Suprapubic skin (tissue), 4 donors: ENCODE results near the gene KCNT1. TPM values are rescaled to one million over a fixed set of nuclear protein-coding genes. Genes with fewer than 3 reads are reported as not detected.

Source experiments
- DNase-seq, 2 donors: peaks; one replicate each; pipeline ENCODE4 v3.0.0-alpha.2; 2019; ENCODE audit warnings: low spot score in 2 of 2
- H3K27ac ChIP-seq: fragments of 200-600 bp; sonication (generic); one replicate; pipeline ENCODE4 v1.5.1; 2019
- H3K27me3 ChIP-seq: fragments of 200-600 bp; sonication (generic); one replicate; pipeline ENCODE4 v1.5.1; 2019
- H3K36me3 ChIP-seq: fragments of 200-600 bp; sonication (generic); one replicate; pipeline ENCODE4 v1.5.1; 2019
- H3K4me1 ChIP-seq: fragments of 200-600 bp; sonication (generic); one replicate; pipeline ENCODE4 v1.5.1; 2019
- H3K4me3 ChIP-seq: fragments of 200-600 bp; sonication (generic); one replicate; pipeline ENCODE4 v1.5.1; 2019; ENCODE audit warnings: mild to moderate bottlenecking
- H3K9me3 ChIP-seq: fragments of 200-600 bp; sonication (generic); one replicate; pipeline ENCODE4 v1.5.1; 2019
- CTCF ChIP-seq, 2 donors: fragments of 200-600 bp in 1 of 2; fragments of 450-650 bp in 1 of 2; sonication (generic) in 1 of 2; IDR thresholded peaks; one replicate each; pipeline ENCODE4 v1.5.1; 2016 to 2019; ENCODE audit warnings: antibody characterized with exemption in 2 of 2, mild to moderate bottlenecking in 1 of 2, moderate library complexity in 1 of 2
- EP300 ChIP-seq: sonication (generic); formaldehyde crosslinking; IDR thresholded peaks from one replicate; pipeline ENCODE4 v1.6.1; 2017; ENCODE audit warnings: antibody characterized with exemption
- POLR2A ChIP-seq, 2 donors: fragments of 450-650 bp; IDR thresholded peaks; one replicate each; pipeline ENCODE4 v1.6.1; 2017; ENCODE audit warnings: antibody characterized with exemption in 2 of 2, mild to moderate bottlenecking in 2 of 2, moderate library complexity in 2 of 2
- POLR2AphosphoS5 ChIP-seq, 3 donors: sonication (generic); formaldehyde crosslinking; IDR thresholded peaks; one replicate each; pipeline ENCODE4 v1.6.1; 2017; ENCODE audit warnings: antibody characterized with exemption in 3 of 3
- WGBS: methylation state at CpG from one replicate; pipeline ENCODE4 v1.1.5; 2018; 5-methylcytosine and 5-hydroxymethylcytosine counted together
- total RNA-seq, 4 donors: library from RNA; depleted of rRNA; stranded (reverse); fragments of >200 nt; gene quantifications; one replicate each; pipeline ENCODE4 v1.1.0, GENCODE V29; 2016

KCNT1 gene
- total RNA-seq, 4 donors from 2014 or later, result 0.10 to 0.23 TPM; not detected in 2

GRCh38 chr9:135759676-135760300 lies 57.8 kb downstream of the KCNT1 start:
- Histone ChIP-seq H3K27ac (no peak overlapping the region), H3K4me3 (no peak overlapping the region), H3K4me1 (no peaks in the 10 kb centered on the region), H3K36me3 (no peaks in the 10 kb centered on the region), H3K9me3 (no peaks in the 10 kb centered on the region), H3K27me3 (peaks cover 50% of the 10 kb centered on the region)
- no peak for DNase-seq
- 90% methylated on average over 6 of the region's 24 CpGs for WGBS
- TF ChIP-seq EP300, result no peak
- TF ChIP-seq POLR2A (IDR thresholded peaks at IDR 0.05), result no peak
- no peak for TF ChIP-seq POLR2AphosphoS5 (IDR thresholded peaks at IDR 0.05)
- no peak for TF ChIP-seq CTCF (IDR thresholded peaks at IDR 0.05)

- 83% methylated on average over 7 of the region's 12 CpGs for WGBS
- DNase-seq, result no peak
Observed at GRCh38 chr9:135760465-135760864, 58.5 kb downstream of the KCNT1 start.

GRCh38 chr9:135761150-135761844 lies 59.3 kb downstream of the KCNT1 start:
- Histone ChIP-seq H3K9me3 (peaks cover 6% of the 10 kb centered on the region), H3K4me3 (no peak overlapping the region), H3K27me3 (peaks cover 43% of the 10 kb centered on the region), H3K4me1 (no peaks in the 10 kb centered on the region), H3K27ac (no peak overlapping the region), H3K36me3 (no peaks in the 10 kb centered on the region)
- DNase-seq, result no peak
- no peak for TF ChIP-seq POLR2AphosphoS5 (IDR thresholded peaks at IDR 0.05)
- no peak for TF ChIP-seq POLR2A (IDR thresholded peaks at IDR 0.05)
- no peak for TF ChIP-seq CTCF (IDR thresholded peaks at IDR 0.05)
- no peak for TF ChIP-seq EP300
- WGBS, result 61% methylated on average over 20 of the region's 20 CpGs

More at GRCh38 chr9:135760465-135760864, 58.5 kb downstream of the KCNT1 start:
- Histone ChIP-seq H3K36me3 (no peaks in the 10 kb centered on the region), H3K9me3 (no peaks in the 10 kb centered on the region), H3K27me3 (peaks cover 47% of the 10 kb centered on the region), H3K4me1 (no peaks in the 10 kb centered on the region), H3K27ac (no peak overlapping the region), H3K4me3 (no peak overlapping the region)
- no peak for TF ChIP-seq CTCF (IDR thresholded peaks at IDR 0.05)

- Histone ChIP-seq H3K4me3 (no peak overlapping the region), H3K36me3 (no peaks in the 10 kb centered on the region), H3K4me1 (no peaks in the 10 kb centered on the region), H3K27me3 (peaks cover 38% of the 10 kb centered on the region), H3K27ac (no peak overlapping the region), H3K9me3 (peaks cover 9% of the 10 kb centered on the region)
- 82% methylated on average over 16 of the region's 16 CpGs for WGBS
- TF ChIP-seq EP300 (no peak), POLR2AphosphoS5 (IDR thresholded peaks at IDR 0.05) (no peak), CTCF (IDR thresholded peaks at IDR 0.05) (no peak), POLR2A (IDR thresholded peaks at IDR 0.05) (no peak)
- no peak for DNase-seq
Observed at GRCh38 chr9:135761845-135762168, 59.8 kb downstream of the KCNT1 start.

- WGBS, result 60% methylated on average over 1 of the region's 13 CpGs
Observed at GRCh38 chr9:135762921-135763320, 60.9 kb downstream of the KCNT1 start.

More at GRCh38 chr9:135762921-135763320, 60.9 kb downstream of the KCNT1 start:
- no peak for TF ChIP-seq POLR2AphosphoS5 (IDR thresholded peaks at IDR 0.05)
- no peak for TF ChIP-seq EP300
- TF ChIP-seq CTCF (IDR thresholded peaks at IDR 0.05), result no peak
- TF ChIP-seq POLR2A (IDR thresholded peaks at IDR 0.05), result no peak
- Histone ChIP-seq H3K4me3 (no peak overlapping the region), H3K36me3 (no peaks in the 10 kb centered on the region), H3K9me3 (peaks cover 9% of the 10 kb centered on the region), H3K27me3 (peaks cover 42% of the 10 kb centered on the region), H3K27ac (no peak overlapping the region), H3K4me1 (no peaks in the 10 kb centered on the region)
- no peak for DNase-seq
